OCI-LY3 (cell line): ENCODE results near the gene PLAAT2.

Experiments
- H2AFZ ChIP-seq: fragments of 200-600, 300-600 bp; shearing (Covaris generic); 2 replicates; pipeline ENCODE4 v1.6.0; 2014; ENCODE audit warnings: antibody characterized with exemption, low read depth, low read length
- H3K27ac ChIP-seq: fragments of 200-600, 300-600 bp; sonication (generic); 2 replicates; pipeline ENCODE4 v1.5.1; 2014; ENCODE audit warnings: mild to moderate bottlenecking, low read length, moderate library complexity, mixed read lengths
- H3K27me3 ChIP-seq: fragments of 200-600, 300-600 bp; sonication (generic); 2 replicates; pipeline ENCODE4 v1.6.1; 2014; ENCODE audit warnings: low read depth, low read length, mixed read lengths
- H3K36me3 ChIP-seq: fragments of 200-600, 300-600 bp; sonication (generic); replicated peaks from 2 replicates; pipeline ENCODE3; 2014; ENCODE audit warnings: low read depth, low read length, mixed read lengths
- H3K4me1 ChIP-seq: fragments of 300-600, 200-600 bp; sonication (generic); 2 replicates; pipeline ENCODE4 v1.6.1; 2014; ENCODE audit warnings: low read length, mixed read lengths
- H3K4me2 ChIP-seq: fragments of 200-600, 300-600 bp; sonication (generic); 2 replicates; pipeline ENCODE4 v1.6.1; 2014; ENCODE audit warnings: low read length, mixed read lengths
- H3K4me3 ChIP-seq: fragments of 300-600, 200-600 bp; sonication (generic); 2 replicates; pipeline ENCODE4 v1.5.1; 2014; ENCODE audit warnings: antibody characterized with exemption, mild to moderate bottlenecking, low read length, moderate library complexity
- H3K79me2 ChIP-seq: fragments of 300-600, 200-600 bp; shearing (Covaris generic); 2 replicates; pipeline ENCODE4 v1.6.1; 2014; ENCODE audit warnings: mild to moderate bottlenecking, low read length, mixed read lengths
- H3K9ac ChIP-seq: fragments of 300-600, 200-600 bp; shearing (Covaris generic); 2 replicates; pipeline ENCODE4 v1.6.0; 2014; ENCODE audit warnings: mild to moderate bottlenecking, low read length, moderate library complexity
- H3K9me3 ChIP-seq: fragments of 200-600, 300-600 bp; shearing (Covaris generic); 2 replicates; pipeline ENCODE4 v1.6.1; 2014; ENCODE audit warnings: low read length, mixed read lengths; ENCODE audit not compliant: insufficient read depth
- H4K20me1 ChIP-seq: fragments of 200-600, 300-600 bp; sonication (generic); 2 replicates; pipeline ENCODE4 v1.6.1; 2016; ENCODE audit warnings: low read length, mixed read lengths; ENCODE audit not compliant: insufficient read depth
- EZH2phosphoT487 ChIP-seq: fragments of 200-600 bp; shearing (Covaris generic); IDR thresholded peaks from 2 replicates; pipeline ENCODE4 v1.6.1; 2018; ENCODE audit warnings: antibody characterized with exemption, mixed run types, low read depth
- TF ChIP-seq, protein P1 (sequence below): fragments of 200-600, 300-600 bp; sonication (generic); IDR thresholded peaks from 2 replicates; pipeline ENCODE4 v1.5.1; 2014; ENCODE audit warnings: antibody characterized with exemption, low read length, low read depth

PLAAT2 gene

DNA sequence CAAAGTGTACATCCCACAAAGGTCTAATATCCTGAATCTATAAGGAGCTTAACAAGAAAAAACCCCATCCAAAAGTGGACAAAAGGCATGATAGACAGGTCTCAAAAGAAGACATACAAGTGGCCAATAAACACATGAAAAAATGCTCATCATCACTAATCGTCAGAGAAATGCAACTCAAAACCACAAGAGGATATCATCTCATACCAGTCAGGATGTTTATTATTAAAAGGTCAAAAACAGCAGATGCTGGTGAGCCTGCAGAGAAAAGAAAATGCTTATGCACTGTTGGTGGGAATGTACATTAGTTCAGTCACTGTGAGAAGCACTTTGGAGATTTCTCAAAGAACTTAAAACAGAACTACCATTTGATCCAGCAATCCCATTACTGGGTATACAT is 44.6 kb downstream of the PLAAT2 start:
- no peak overlapping the region for H3K4me3 ChIP-seq
- H3K9ac ChIP-seq, result no peak overlapping the region
- no peak overlapping the region for H3K27ac ChIP-seq
- TF ChIP-seq, protein P1, sequence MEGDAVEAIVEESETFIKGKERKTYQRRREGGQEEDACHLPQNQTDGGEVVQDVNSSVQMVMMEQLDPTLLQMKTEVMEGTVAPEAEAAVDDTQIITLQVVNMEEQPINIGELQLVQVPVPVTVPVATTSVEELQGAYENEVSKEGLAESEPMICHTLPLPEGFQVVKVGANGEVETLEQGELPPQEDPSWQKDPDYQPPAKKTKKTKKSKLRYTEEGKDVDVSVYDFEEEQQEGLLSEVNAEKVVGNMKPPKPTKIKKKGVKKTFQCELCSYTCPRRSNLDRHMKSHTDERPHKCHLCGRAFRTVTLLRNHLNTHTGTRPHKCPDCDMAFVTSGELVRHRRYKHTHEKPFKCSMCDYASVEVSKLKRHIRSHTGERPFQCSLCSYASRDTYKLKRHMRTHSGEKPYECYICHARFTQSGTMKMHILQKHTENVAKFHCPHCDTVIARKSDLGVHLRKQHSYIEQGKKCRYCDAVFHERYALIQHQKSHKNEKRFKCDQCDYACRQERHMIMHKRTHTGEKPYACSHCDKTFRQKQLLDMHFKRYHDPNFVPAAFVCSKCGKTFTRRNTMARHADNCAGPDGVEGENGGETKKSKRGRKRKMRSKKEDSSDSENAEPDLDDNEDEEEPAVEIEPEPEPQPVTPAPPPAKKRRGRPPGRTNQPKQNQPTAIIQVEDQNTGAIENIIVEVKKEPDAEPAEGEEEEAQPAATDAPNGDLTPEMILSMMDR, result no peak
- TF ChIP-seq EZH2phosphoT487, result no peak
- H2AFZ ChIP-seq, result no peak overlapping the region
- H3K36me3 ChIP-seq, result no peaks in the 10 kb centered on the region
- H3K9me3 ChIP-seq, result no peaks in the 10 kb centered on the region
- H3K79me2 ChIP-seq, result no peaks in the 10 kb centered on the region
- H3K27me3 ChIP-seq, result peaks cover 17% of the 10 kb centered on the region; the same call in 1 of the 2 replicates
- H3K4me1 ChIP-seq, result no peaks in the 10 kb centered on the region
- H3K4me2 ChIP-seq, result no peak overlapping the region
- no peaks in the 10 kb centered on the region for H4K20me1 ChIP-seq

DNA sequence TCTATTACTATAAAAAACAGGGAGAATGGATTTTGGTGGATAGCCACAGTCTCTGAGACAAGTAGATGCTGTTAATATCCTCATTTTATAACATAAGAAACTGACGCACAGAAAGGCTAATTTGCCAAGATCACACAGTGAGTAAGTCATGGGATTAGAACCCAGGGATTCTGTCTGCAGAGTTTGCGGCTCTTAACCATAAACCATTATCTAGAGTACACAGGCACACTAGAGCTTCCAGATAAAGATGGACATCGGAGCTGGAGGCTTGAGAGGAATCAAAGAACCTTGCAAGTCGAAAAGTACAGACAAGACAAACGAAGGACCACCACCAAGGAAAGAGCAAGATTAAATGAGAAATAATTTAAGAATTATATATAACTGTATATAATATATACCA is 46.0 kb downstream of the PLAAT2 start:
- H4K20me1 ChIP-seq, result no peaks in the 10 kb centered on the region
- H3K27ac ChIP-seq, result no peak overlapping the region
- H3K79me2 ChIP-seq, result no peaks in the 10 kb centered on the region
- H2AFZ ChIP-seq, result no peak overlapping the region
- no peaks in the 10 kb centered on the region for H3K36me3 ChIP-seq
- no peaks in the 10 kb centered on the region for H3K9me3 ChIP-seq
- TF ChIP-seq, protein P1, result no peak
- TF ChIP-seq EZH2phosphoT487, result no peak
- no peak overlapping the region for H3K4me3 ChIP-seq
- H3K4me2 ChIP-seq, result no peak overlapping the region
- no peak overlapping the region for H3K9ac ChIP-seq
- peaks cover 14% of the 10 kb centered on the region; the same call in 1 of the 2 replicates for H3K27me3 ChIP-seq
- no peaks in the 10 kb centered on the region for H3K4me1 ChIP-seq

DNA sequence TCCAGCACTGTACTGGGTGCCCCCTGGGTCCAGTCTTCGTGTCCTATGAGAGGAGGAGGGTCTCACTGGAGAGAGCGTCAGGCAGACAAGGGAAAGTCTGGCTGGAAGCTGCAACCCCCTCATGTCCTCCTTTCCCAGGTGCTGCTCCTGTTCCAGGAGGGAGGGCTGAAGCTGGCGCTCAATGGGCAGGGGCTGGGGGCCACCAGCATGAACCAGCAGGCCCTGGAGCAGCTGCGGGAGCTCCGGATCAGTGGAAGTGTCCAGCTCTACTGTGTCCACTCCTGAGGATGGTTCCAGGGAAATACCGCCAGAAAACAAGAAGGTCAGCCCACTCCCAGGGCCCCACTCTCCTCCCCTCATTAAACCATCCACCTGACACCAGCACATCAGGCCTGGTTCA is 47.1 kb downstream of the PLAAT2 start:
- Histone ChIP-seq H3K4me1 (no peaks in the 10 kb centered on the region), H3K9me3 (no peaks in the 10 kb centered on the region), H3K27me3 (peaks cover 11% of the 10 kb centered on the region; the same call in 1 of the 2 replicates), H3K9ac (no peak overlapping the region), H3K27ac (no peak overlapping the region), H3K4me2 (no peak overlapping the region), H2AFZ (no peak overlapping the region), H3K4me3 (no peak overlapping the region), H3K79me2 (no peaks in the 10 kb centered on the region), H3K36me3 (no peaks in the 10 kb centered on the region), H4K20me1 (no peaks in the 10 kb centered on the region)
- no peak for TF ChIP-seq EZH2phosphoT487
- TF ChIP-seq, protein P1, result no peak

DNA sequence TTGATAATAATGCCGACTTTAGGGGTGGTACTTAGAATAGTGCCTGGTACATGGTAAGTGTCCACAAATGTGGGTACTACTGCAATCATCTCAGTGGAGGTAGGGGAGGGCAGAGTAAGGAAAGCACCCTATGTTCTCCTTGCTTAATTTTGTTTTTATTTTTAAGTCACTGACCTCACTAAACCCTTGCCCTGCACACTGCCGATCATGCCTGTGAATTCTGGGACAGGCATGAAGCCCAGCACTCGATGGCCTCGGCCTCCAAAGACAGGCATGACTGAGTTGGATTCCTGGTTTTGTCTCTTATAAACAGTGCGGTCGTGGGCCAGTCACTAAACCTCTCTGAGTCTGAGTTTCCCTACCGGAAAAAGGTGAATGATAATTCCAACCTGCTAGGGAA is 50.4 kb downstream of the PLAAT2 start:
- H3K27ac ChIP-seq, result no peak overlapping the region
- H3K9ac ChIP-seq, result no peak overlapping the region
- no peaks in the 10 kb centered on the region for H3K4me1 ChIP-seq
- H3K79me2 ChIP-seq, result no peaks in the 10 kb centered on the region
- no peaks in the 10 kb centered on the region for H4K20me1 ChIP-seq
- no peak overlapping the region for H2AFZ ChIP-seq
- TF ChIP-seq, protein P1, result no peak
- no peak for TF ChIP-seq EZH2phosphoT487
- H3K4me2 ChIP-seq, result no peak overlapping the region
- H3K36me3 ChIP-seq, result no peaks in the 10 kb centered on the region
- no peaks in the 10 kb centered on the region for H3K27me3 ChIP-seq
- no peaks in the 10 kb centered on the region for H3K9me3 ChIP-seq
- no peak overlapping the region for H3K4me3 ChIP-seq
